Liver (tissue), 3 donors: ENCODE data around the gene TMEM128.

Source experiments
- ATF3 ChIP-seq: IDR thresholded peaks from 2 replicates; pipeline ENCODE4 v1.6.1; 2016; ENCODE audit warnings: antibody characterized with exemption
- CTCF ChIP-seq: fragments of 150-350 bp; IDR thresholded peaks from 2 replicates; pipeline ENCODE4 v1.5.1; 2017; ENCODE audit warnings: improper control_type of control experiment, low read depth, low read length; ENCODE audit not compliant: missing input control
- FOXA1 ChIP-seq: IDR thresholded peaks from 2 replicates; pipeline ENCODE4 v1.6.1; 2016; ENCODE audit warnings: antibody characterized with exemption
- GABPA ChIP-seq, 2 donors: IDR thresholded peaks in 1 of 2; conservative IDR thresholded peaks in 1 of 2; 2 replicates each; pipeline ENCODE4 v1.6.1; 2016; ENCODE audit warnings: antibody characterized with exemption in 2 of 2, mild to moderate bottlenecking in 1 of 2, moderate library complexity in 1 of 2
- RAD21 ChIP-seq, 2 donors: IDR thresholded peaks; 2 replicates each; pipeline ENCODE4 v1.6.1; 2016; ENCODE audit warnings: antibody characterized with exemption in 2 of 2, mild to moderate bottlenecking in 2 of 2
- REST ChIP-seq: IDR thresholded peaks from 2 replicates; pipeline ENCODE4 v1.6.1; 2016; ENCODE audit warnings: antibody characterized with exemption, mild to moderate bottlenecking
- donor health status: healthy.
- donor health status: healthy.

- TF ChIP-seq CTCF (no peak), ATF3 (no peak), RAD21 (IDR thresholded peaks at IDR 0.05) (no peak), GABPA (IDR thresholded peaks at IDR 0.05 in 1 of 2, conservative IDR thresholded peaks at IDR 0.05 in 1 of 2) (no peak), FOXA1 (no peak), REST (no peak)
Observed at GRCh38 chr4:4271912-4272311, 23.9 kb upstream of the TMEM128 start.
